Suprapubic skin (tissue), 4 donors: ENCODE measurements around the gene BTNL3.

Source experiments
- POLR2A ChIP-seq, 2 donors: fragments of 450-650 bp; IDR thresholded peaks; one replicate each; pipeline ENCODE4 v1.6.1; 2017; ENCODE audit warnings: antibody characterized with exemption in 2 of 2, mild to moderate bottlenecking in 2 of 2, moderate library complexity in 2 of 2
- POLR2AphosphoS5 ChIP-seq, 3 donors: sonication (generic); formaldehyde crosslinking; IDR thresholded peaks; one replicate each; pipeline ENCODE4 v1.6.1; 2017; ENCODE audit warnings: antibody characterized with exemption in 3 of 3
- TF ChIP-seq, protein P1 (sequence below), 2 donors: fragments of 200-600 bp in 1 of 2; fragments of 450-650 bp in 1 of 2; sonication (generic) in 1 of 2; IDR thresholded peaks; one replicate each; pipeline ENCODE4 v1.5.1; 2016 to 2019; ENCODE audit warnings: antibody characterized with exemption in 2 of 2, mild to moderate bottlenecking in 1 of 2, moderate library complexity in 1 of 2

DNA sequence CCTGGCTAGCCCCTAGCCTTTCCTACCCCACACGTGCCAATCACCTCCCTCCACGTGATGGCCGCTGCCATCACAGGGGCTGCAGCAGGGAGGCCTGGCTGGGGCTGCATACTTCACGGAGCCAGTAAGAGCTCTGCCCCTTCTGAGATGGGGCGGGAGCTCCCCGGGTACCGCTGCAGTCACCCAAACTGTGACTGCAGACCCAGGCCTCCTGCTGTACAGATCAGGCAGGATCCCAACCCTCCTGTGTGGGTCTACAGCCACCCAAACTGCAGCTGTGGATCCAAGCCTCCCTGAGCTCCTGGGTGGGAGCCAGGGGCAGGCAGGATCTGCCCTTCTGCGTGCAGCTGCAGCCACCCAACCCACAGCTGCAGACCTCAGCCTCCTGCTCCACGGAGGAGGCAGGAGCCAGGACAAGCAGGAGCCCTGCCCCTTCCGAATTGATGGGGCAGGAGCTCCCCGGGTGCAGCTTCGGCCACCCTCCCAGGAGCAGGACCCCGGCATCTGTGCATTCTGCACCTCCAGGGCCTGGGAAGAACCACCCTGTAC is 48.2 kb downstream of the BTNL3 start:
- TF ChIP-seq, protein P1, sequence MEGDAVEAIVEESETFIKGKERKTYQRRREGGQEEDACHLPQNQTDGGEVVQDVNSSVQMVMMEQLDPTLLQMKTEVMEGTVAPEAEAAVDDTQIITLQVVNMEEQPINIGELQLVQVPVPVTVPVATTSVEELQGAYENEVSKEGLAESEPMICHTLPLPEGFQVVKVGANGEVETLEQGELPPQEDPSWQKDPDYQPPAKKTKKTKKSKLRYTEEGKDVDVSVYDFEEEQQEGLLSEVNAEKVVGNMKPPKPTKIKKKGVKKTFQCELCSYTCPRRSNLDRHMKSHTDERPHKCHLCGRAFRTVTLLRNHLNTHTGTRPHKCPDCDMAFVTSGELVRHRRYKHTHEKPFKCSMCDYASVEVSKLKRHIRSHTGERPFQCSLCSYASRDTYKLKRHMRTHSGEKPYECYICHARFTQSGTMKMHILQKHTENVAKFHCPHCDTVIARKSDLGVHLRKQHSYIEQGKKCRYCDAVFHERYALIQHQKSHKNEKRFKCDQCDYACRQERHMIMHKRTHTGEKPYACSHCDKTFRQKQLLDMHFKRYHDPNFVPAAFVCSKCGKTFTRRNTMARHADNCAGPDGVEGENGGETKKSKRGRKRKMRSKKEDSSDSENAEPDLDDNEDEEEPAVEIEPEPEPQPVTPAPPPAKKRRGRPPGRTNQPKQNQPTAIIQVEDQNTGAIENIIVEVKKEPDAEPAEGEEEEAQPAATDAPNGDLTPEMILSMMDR (IDR thresholded peaks at IDR 0.05): no peak
- TF ChIP-seq POLR2A (IDR thresholded peaks at IDR 0.05) (no peak), POLR2AphosphoS5 (IDR thresholded peaks at IDR 0.05) (no peak)
